ENCODE measurements around the gene PIEZO1. TPM values are rescaled to one million over a fixed set of nuclear protein-coding genes. Genes with fewer than 3 reads are reported as not detected.

The PIEZO1 gene
- total and polyA plus RNA-seq, 2 experiments from 2014 or later = 30.4 to 70.1 TPM

DNA sequence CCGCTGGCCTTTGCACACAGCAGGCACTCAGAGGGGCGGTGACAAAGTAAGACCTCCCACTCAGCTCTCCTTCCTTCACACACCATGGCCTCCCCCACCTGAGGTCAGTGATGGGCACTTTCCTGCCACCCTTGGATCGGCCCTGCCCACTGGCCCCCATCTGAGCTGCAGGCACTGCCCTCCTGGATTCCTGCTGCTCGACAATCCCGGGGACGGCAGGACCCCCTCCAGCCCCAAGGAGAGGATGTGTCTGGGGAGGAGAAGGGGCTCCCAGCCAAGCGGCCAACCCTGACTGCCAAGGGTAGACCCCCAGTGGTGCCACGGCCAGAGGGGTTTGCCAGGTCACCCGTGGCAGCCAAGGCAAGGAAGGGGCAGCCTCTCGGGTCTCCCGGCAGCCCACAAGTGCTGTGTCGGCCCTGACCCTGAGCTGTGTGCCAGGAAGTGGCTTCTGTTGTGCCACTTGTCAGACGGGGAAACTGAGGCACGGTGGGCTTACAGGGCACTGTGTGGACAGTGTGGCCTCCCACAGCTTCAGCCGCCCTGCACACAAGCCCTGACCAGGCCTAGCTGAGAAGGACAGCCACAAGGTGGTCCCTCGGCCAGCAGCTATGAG is 22.7 kb downstream of the PIEZO1 start:
- H3K9me2 ChIP-seq (ENCODE audit: insufficient read depth) = no peaks in the 10 kb centered on the region
- H3K4me1 ChIP-seq (ENCODE audit: insufficient read depth) = peaks cover 9% of the 10 kb centered on the region
- no peak for ATAC-seq
- Mint-ChIP-seq H3K9me3 (no peaks in the 10 kb centered on the region), H3K27ac (no peak overlapping the region), H3K27me3 (ENCODE audit: insufficient read depth, low read depth, poor library complexity) (peaks cover 22% of the 10 kb centered on the region), H3K4me3 (no peak overlapping the region), H3K36me3 (ENCODE audit: low read depth) (no peaks in the 10 kb centered on the region; the same call in 2 of the 3 replicates), H3K4me1 (peaks cover 53% of the 10 kb centered on the region)
- peaks cover 13% of the 10 kb centered on the region; the same call in 1 of the 2 replicates for H3F3A ChIP-seq (replicated peaks; ENCODE audit: low read depth)
- peak overlapping the region; percentile 93 for H3K27ac ChIP-seq (ENCODE audit: low read depth)
- no peak overlapping the region for H3K4me2 ChIP-seq
- TF ChIP-seq, protein P1, sequence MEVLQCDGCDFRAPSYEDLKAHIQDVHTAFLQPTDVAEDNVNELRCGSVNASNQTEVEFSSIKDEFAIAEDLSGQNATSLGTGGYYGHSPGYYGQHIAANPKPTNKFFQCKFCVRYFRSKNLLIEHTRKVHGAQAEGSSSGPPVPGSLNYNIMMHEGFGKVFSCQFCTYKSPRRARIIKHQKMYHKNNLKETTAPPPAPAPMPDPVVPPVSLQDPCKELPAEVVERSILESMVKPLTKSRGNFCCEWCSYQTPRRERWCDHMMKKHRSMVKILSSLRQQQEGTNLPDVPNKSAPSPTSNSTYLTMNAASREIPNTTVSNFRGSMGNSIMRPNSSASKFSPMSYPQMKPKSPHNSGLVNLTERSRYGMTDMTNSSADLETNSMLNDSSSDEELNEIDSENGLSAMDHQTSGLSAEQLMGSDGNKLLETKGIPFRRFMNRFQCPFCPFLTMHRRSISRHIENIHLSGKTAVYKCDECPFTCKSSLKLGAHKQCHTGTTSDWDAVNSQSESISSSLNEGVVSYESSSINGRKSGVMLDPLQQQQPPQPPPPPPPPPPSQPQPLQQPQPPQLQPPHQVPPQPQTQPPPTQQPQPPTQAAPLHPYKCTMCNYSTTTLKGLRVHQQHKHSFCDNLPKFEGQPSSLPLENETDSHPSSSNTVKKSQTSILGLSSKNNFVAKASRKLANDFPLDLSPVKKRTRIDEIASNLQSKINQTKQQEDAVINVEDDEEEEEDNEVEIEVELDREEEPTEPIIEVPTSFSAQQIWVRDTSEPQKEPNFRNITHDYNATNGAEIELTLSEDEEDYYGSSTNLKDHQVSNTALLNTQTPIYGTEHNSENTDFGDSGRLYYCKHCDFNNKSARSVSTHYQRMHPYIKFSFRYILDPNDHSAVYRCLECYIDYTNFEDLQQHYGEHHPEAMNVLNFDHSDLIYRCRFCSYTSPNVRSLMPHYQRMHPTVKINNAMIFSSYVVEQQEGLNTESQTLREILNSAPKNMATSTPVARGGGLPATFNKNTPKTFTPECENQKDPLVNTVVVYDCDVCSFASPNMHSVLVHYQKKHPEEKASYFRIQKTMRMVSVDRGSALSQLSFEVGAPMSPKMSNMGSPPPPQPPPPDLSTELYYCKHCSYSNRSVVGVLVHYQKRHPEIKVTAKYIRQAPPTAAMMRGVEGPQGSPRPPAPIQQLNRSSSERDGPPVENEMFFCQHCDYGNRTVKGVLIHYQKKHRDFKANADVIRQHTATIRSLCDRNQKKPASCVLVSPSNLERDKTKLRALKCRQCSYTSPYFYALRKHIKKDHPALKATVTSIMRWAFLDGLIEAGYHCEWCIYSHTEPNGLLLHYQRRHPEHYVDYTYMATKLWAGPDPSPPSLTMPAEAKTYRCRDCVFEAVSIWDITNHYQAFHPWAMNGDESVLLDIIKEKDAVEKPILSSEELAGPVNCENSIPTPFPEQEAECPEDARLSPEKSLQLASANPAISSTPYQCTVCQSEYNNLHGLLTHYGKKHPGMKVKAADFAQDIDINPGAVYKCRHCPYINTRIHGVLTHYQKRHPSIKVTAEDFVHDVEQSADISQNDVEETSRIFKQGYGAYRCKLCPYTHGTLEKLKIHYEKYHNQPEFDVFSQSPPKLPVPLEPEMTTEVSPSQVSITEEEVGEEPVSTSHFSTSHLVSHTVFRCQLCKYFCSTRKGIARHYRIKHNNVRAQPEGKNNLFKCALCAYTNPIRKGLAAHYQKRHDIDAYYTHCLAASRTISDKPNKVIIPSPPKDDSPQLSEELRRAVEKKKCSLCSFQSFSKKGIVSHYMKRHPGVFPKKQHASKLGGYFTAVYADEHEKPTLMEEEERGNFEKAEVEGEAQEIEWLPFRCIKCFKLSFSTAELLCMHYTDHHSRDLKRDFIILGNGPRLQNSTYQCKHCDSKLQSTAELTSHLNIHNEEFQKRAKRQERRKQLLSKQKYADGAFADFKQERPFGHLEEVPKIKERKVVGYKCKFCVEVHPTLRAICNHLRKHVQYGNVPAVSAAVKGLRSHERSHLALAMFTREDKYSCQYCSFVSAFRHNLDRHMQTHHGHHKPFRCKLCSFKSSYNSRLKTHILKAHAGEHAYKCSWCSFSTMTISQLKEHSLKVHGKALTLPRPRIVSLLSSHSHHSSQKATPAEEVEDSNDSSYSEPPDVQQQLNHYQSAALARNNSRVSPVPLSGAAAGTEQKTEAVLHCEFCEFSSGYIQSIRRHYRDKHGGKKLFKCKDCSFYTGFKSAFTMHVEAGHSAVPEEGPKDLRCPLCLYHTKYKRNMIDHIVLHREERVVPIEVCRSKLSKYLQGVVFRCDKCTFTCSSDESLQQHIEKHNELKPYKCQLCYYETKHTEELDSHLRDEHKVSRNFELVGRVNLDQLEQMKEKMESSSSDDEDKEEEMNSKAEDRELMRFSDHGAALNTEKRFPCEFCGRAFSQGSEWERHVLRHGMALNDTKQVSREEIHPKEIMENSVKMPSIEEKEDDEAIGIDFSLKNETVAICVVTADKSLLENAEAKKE (CRISPR knock-in tag; IDR thresholded peaks at IDR 0.05) = no peak
- no peak for TF ChIP-seq EZH2 (IDR thresholded peaks at IDR 0.05; ENCODE audit: low read depth, unreplicated experiment)
- TF ChIP-seq POLR2AphosphoS5 (IDR thresholded peaks at IDR 0.05; ENCODE audit: low read depth) = no peak
- no peak for TF ChIP-seq NANOG (IDR thresholded peaks at IDR 0.05; ENCODE audit: borderline replicate concordance)
- TF ChIP-seq STAT1 (IDR thresholded peaks at IDR 0.05; ENCODE audit: unreplicated experiment) = no peak
- TF ChIP-seq EZH2phosphoT487 (IDR thresholded peaks at IDR 0.05; ENCODE audit: unreplicated experiment) = no peak
- TF ChIP-seq ZNF331 (CRISPR knock-in tag; IDR thresholded peaks at IDR 0.05; ENCODE audit: low read depth) = no peak
- TF ChIP-seq, protein P2, sequence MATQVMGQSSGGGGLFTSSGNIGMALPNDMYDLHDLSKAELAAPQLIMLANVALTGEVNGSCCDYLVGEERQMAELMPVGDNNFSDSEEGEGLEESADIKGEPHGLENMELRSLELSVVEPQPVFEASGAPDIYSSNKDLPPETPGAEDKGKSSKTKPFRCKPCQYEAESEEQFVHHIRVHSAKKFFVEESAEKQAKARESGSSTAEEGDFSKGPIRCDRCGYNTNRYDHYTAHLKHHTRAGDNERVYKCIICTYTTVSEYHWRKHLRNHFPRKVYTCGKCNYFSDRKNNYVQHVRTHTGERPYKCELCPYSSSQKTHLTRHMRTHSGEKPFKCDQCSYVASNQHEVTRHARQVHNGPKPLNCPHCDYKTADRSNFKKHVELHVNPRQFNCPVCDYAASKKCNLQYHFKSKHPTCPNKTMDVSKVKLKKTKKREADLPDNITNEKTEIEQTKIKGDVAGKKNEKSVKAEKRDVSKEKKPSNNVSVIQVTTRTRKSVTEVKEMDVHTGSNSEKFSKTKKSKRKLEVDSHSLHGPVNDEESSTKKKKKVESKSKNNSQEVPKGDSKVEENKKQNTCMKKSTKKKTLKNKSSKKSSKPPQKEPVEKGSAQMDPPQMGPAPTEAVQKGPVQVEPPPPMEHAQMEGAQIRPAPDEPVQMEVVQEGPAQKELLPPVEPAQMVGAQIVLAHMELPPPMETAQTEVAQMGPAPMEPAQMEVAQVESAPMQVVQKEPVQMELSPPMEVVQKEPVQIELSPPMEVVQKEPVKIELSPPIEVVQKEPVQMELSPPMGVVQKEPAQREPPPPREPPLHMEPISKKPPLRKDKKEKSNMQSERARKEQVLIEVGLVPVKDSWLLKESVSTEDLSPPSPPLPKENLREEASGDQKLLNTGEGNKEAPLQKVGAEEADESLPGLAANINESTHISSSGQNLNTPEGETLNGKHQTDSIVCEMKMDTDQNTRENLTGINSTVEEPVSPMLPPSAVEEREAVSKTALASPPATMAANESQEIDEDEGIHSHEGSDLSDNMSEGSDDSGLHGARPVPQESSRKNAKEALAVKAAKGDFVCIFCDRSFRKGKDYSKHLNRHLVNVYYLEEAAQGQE (IDR thresholded peaks at IDR 0.05; ENCODE audit: unreplicated experiment) = no peak
- TF ChIP-seq, protein P3, sequence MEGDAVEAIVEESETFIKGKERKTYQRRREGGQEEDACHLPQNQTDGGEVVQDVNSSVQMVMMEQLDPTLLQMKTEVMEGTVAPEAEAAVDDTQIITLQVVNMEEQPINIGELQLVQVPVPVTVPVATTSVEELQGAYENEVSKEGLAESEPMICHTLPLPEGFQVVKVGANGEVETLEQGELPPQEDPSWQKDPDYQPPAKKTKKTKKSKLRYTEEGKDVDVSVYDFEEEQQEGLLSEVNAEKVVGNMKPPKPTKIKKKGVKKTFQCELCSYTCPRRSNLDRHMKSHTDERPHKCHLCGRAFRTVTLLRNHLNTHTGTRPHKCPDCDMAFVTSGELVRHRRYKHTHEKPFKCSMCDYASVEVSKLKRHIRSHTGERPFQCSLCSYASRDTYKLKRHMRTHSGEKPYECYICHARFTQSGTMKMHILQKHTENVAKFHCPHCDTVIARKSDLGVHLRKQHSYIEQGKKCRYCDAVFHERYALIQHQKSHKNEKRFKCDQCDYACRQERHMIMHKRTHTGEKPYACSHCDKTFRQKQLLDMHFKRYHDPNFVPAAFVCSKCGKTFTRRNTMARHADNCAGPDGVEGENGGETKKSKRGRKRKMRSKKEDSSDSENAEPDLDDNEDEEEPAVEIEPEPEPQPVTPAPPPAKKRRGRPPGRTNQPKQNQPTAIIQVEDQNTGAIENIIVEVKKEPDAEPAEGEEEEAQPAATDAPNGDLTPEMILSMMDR (conservative IDR thresholded peaks at IDR 0.05; ENCODE audit: low read depth in 2 of 2) = no peak
- TF ChIP-seq, protein P4, sequence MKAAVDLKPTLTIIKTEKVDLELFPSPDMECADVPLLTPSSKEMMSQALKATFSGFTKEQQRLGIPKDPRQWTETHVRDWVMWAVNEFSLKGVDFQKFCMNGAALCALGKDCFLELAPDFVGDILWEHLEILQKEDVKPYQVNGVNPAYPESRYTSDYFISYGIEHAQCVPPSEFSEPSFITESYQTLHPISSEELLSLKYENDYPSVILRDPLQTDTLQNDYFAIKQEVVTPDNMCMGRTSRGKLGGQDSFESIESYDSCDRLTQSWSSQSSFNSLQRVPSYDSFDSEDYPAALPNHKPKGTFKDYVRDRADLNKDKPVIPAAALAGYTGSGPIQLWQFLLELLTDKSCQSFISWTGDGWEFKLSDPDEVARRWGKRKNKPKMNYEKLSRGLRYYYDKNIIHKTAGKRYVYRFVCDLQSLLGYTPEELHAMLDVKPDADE (IDR thresholded peaks at IDR 0.05) = no peak
- TF ChIP-seq ZNF114 (CRISPR knock-in tag; IDR thresholded peaks at IDR 0.05) = no peak
- no peak for TF ChIP-seq JUNB (IDR thresholded peaks at IDR 0.05; ENCODE audit: unreplicated experiment)
- no peaks in the 10 kb centered on the region for H3K36me3 ChIP-seq (ENCODE audit: insufficient read depth)
- no peaks in the 10 kb centered on the region for H4K20me1 ChIP-seq (replicated peaks; ENCODE audit: insufficient read depth)
- no peak overlapping the region for H2AFZ ChIP-seq
- no peaks in the 10 kb centered on the region for H3K27me3 ChIP-seq (ENCODE audit: insufficient read depth)
- H3K4me3 ChIP-seq = no peak overlapping the region
- DNase-seq (ENCODE audit: low spot score) = no peak
- H3K79me2 ChIP-seq (replicated peaks; ENCODE audit: insufficient read depth) = peaks cover 28% of the 10 kb centered on the region

Data from GM23338 (cell line).